DMS114 treated with DMSO at 0.1 percent for 48 hours (cell line): ENCODE data around the gene PIEZO2.

Experiments
- DNase-seq: peaks from one replicate; lab custom pipeline; 2025; ENCODE audit not compliant: unreplicated experiment; lab: John Stamatoyannopoulos, UW

Gene PIEZO2

GRCh38 chr18:11034884-11035283 is 114.5 kb downstream of the PIEZO2 start:
- DNase-seq, result no peak

DNA sequence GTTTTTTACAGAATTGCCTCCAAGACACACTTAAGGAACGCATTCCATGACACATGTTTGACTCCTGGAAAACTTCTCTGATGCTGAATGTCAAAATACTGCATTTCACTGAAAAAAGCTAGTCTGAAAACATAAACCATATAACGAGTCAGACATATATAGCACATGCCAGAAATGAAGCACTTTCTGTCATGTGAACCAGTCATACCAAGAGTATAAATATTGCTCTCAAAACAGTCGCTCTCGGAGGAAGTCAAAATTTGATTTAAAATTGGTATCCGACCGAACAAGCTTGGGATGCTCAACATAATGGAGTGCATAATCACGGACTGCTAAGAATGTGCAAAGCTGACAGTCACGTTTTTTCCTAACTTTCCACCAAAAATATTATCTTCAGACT is 115.9 kb downstream of the PIEZO2 start:
- no peak for DNase-seq

DNA sequence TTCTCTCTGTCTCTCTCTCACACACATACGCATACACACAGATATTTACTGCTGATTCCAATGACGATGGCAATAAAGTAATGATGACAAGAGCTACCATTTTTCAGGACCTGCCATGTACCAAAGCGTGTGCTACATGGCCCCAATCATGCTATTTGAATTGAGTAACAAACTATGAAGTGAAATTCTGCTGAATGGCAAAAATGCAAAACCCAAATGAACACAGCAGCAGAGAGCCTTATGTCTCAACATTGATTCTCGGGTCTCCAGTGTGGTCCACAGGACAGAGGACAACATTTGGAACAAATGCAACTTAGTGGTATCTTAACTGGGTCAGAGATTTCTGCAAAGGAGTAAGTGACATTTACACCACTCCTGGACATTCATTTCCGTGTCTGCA is 117.4 kb downstream of the PIEZO2 start:
- no peak for DNase-seq

DNA sequence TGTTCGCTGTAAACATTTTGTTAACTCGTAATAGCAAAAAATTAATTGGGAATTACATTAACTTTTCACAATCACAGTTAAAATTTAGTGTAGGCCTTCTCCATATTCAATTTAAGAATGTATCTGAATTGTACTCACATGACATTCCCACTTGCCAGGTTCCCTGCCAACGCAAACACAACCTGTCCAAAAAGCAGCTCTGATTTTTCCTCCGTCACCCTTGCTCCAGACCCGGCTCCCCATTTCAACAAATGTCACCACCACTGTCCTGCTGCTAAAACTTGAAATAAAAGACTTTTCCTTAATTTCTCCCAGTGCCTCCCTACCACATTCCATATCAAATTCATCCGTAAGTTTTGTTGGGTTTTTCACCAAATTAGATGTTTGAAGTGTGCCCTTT is 120.3 kb downstream of the PIEZO2 start:
- DNase-seq, result no peak

- DNase-seq, result no peak
These were observed 121.5 kb downstream of the PIEZO2 start for GRCh38 chr18:11027862-11028261.

DNA sequence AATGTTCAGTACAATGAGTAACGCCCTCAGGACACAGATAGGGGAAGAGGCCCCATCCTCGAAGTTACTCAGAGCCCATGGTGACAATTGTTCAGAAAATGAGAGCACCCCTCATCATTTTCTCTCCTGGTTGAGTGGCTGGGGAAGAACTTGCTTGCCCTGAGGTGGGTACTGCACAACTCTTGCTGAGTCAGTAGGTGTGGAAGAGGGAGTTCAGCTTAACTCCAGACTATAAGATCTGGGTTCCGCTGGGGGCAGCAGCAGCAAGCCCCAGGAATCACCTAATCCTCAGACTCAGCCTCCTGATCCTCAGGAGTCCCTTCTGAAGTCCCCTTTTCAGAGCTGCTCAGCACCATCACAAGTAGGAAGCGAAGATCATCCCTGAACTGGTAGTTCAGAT is 123.7 kb downstream of the PIEZO2 start:
- DNase-seq, result no peak

- DNase-seq, result no peak
These were observed 124.3 kb downstream of the PIEZO2 start for GRCh38 chr18:11024928-11025669.

DNA sequence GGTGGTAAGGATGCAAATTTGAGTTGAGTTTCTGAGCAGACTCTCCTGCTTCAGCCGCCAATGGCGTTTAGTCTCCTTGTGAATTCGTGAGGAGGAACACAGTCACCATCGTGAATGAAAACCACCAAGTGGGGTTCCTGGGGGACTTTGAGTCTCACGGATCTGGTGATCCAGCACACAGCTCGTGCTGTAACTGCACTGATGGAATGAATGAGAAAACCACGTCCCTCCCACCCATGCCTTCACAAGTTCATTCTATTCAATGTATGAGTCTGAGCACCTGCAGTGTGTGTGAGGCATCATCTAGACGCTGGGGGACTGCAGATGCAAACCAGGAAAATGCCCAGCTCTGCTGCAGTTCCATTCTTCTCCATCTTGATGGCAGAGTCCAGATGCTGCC is 127.9 kb downstream of the PIEZO2 start:
- no peak for DNase-seq

DNA sequence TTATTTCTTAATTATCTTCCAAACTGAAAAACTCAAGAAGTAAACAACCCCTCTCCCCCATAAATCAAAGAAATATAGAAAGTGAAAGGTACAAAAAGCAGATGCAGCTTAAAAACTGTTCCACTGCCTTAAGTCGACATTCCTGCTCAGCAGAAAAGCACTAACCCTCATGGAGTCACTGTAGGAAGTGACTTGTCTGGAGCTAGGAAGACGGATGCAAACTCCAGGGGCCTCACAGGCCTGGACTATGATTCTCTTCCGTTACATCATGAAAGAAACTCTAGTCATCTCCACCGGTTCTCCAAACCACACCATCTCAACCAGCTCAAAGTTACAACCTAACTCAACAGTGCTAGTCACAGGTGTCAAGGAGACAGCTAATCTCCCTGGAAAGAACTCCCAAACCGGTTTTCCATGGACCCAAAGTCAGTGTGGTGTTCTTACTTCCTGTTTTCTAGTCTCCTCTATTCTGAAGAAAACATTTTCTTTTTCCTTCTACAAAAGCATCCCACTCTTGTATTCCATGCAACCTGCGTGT is 128.4 kb downstream of the PIEZO2 start:
- no peak for DNase-seq

GRCh38 chr18:11020161-11020853 is 129.1 kb downstream of the PIEZO2 start:
- no peak for DNase-seq

DNA sequence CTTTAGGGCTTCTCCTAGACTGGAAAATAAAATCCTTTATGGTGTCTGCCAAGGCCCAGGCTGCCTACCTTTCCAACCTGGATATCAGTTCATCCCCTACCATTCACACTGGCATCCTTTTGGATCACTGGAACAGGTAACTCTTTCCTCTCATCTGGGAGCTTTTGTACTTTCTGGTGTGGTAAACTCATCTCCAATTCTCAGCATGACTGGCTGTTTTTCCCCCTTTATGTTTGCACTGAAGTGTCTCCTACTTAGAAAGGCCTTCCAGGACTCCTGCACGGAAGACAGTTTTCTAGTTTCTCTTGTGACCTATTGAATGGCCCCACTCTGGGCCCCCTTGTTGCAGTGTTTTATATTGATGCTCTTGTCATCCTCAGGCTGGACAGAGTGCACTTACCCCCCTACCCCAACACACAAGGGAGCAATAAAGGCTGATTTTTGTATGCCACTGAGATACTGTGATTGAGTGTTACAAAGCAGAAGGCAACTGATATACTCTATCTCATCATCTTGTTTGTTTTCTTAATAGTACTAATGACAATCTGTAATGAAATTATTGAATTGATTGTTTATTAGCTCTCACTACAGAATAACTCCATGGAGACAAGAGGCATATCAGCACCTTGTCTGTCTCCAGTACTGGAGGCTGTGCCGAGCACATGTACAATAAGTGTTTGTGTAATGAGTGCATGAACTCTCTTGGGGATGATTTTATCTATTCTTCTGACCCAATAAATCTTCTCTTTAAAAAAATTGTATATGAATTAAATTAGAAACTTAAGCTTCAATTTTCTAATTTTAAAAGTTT is 129.9 kb downstream of the PIEZO2 start:
- no peak for DNase-seq

DNA sequence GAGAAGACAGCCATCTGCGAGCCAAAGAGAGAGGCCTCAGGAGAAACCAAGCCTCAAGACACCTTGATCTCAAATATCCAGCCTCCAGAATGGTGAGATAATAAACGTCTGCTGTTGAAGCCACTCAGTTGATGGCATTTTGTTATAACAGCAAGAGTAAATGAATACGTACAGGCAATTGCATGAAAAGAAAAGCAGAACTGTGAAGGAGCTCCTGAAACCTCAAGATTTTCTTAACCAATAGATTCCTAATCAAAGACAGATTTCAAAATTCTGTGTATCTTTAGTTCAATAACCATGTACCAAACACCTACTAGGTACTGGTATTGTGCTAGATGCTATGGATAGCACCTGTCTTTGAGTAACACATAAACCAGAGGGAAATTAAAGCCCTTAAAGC is 139.5 kb downstream of the PIEZO2 start:
- no peak for DNase-seq

- DNase-seq, result no peak
These were observed 140.2 kb downstream of the PIEZO2 start for GRCh38 chr18:11009147-11009546.

DNA sequence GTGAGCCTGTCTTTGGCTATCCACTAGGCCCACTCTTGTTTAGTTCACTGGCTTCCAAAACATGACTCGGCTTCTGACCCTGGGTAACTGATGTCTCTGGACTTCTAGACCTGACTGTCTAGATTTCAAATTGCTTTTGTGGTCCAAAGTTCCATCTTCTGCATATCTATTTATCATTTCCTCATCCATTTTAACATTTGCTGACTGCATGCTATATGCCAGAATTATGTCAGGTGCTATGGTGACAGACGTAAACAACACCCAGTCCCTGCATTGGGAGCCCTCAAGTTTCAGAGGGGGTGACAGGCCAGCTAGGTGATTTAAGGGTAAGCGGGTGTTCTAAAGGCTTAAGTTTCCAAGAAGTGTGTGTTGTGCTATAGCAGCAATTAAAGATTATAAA is 140.9 kb downstream of the PIEZO2 start:
- DNase-seq, result no peak

DNA sequence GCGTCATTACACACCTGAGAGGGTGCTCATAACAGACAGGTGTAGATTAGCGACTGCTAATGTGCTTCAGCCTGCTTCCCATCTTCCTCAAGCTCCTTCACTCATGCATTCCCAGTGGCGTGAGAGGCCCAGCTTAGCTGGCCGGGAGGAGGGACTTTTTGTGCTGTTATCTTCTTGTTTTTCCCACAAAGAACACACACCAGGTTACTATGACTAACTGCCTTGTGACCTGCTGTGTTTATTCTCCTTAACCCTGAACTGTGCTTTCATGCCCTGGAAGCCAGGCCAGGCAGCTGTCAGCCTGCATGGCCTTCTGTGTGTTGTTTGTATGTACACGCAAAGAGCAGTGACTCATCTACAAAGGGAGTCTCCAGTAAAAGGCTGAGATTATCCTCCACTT is 143.8 kb downstream of the PIEZO2 start:
- DNase-seq, result no peak

DNA sequence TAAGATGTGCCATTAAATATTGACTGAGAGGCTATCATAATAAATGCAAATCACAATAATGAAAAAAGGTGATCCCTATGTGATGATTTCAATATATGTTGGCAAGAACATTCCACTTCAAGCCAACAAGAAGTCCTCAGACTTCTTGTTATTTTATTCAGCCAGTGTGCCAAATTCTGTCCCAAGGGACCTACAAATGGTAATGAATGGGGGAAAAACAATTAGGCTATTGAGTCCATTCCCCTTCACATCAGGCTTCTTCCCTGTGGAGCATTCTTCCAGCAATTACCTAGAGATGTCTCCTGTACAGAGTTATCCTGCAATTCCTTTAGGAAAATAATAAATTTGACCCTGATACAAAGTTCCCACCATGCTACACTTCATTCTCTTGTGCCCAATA is 144.4 kb downstream of the PIEZO2 start:
- no peak for DNase-seq

- no peak for DNase-seq
These were observed 145.1 kb downstream of the PIEZO2 start for GRCh38 chr18:11004294-11004693.

GRCh38 chr18:11002796-11003195 is 146.6 kb downstream of the PIEZO2 start:
- DNase-seq, result no peak

- DNase-seq, result no peak
These were observed 147.1 kb downstream of the PIEZO2 start for GRCh38 chr18:11002277-11002676.

DNA sequence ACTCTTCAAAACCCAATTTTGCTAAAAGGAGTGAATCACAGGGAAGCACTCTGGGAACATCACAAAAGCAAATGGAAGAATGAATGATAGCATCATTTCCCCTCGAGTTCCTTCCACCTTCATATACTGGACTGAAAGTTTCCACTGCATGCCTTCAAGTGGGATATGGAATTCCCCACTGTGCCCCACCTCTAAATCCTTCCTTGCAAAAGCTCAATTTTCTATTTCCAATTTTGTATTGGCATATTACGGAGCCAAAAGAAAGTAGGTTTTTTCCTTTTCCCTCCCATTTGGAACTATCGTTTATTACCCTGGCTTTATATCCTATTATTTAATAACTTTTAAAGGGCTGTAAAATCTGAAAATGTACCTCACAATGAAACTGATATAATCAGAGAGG is 149.3 kb downstream of the PIEZO2 start:
- DNase-seq, result no peak

- no peak for DNase-seq
These were observed 151.5 kb downstream of the PIEZO2 start for GRCh38 chr18:10997885-10998284.

GRCh38 chr18:10995550-10995949 is 153.8 kb downstream of the PIEZO2 start:
- no peak for DNase-seq
